ENCODE measurements around the gene CERS1. TPM values are rescaled to one million over a fixed set of nuclear protein-coding genes. Genes with fewer than 3 reads are reported as not detected.
"Not testable (repeated sequence)": the region's sequence is repeated elsewhere in the genome, so short reads cannot be mapped to it uniquely, and the experiment has no call there.

Gene CERS1
- total and polyA plus RNA-seq, 3 donors from 2014 or later = 43.0 to 73.2 (median 64.5) TPM

- WGBS, 2 donors = 48 to 66% methylated on average over 4 to 19 of the region's 25 CpGs
- TF ChIP-seq POLR2A (IDR thresholded peaks at IDR 0.05) = no peak
- TF ChIP-seq CTCF (IDR thresholded peaks at IDR 0.05) = no peak
- Histone ChIP-seq H3K27me3 (no peaks in the 10 kb centered on the region), H3K36me3 (ENCODE audit: low read depth, missing control alignments) (no peaks in the 10 kb centered on the region), H3K4me3 (peak overlapping the region in 1 of 2 donors; percentile 46), H3K27ac (peak overlapping the region; percentile 7 to 61), H3K4me1 (peaks cover 16% of the 10 kb centered on the region), H3K9me3 (no peaks in the 10 kb centered on the region)
- DNase-seq = no peak
- intact Hi-C loops (cut with DNase I; ENCODE audit: low total_unique reads) = no loop called here
These were observed 8.5 kb upstream of the CERS1 start for GRCh38 chr19:18904334-18905057.

GRCh38 chr19:18903156-18904037, 7.4 kb upstream of the CERS1 start:
- intact Hi-C loops (cut with DNase I; ENCODE audit: low total_unique reads) = no loop called here
- TF ChIP-seq POLR2A (IDR thresholded peaks at IDR 0.05) = no peak
- TF ChIP-seq CTCF (IDR thresholded peaks at IDR 0.05) = no peak
- H3K4me3 ChIP-seq = peak overlapping the region in 1 of 2 donors; percentile 46
- no peaks in the 10 kb centered on the region for H3K27me3 ChIP-seq
- peaks cover 15% of the 10 kb centered on the region for H3K4me1 ChIP-seq
- 64 to 90% methylated on average over 21 to 28 of the region's 29 CpGs for WGBS, 2 donors
- DNase-seq = no peak
- no peaks in the 10 kb centered on the region for H3K9me3 ChIP-seq
- no peaks in the 10 kb centered on the region for H3K36me3 ChIP-seq (ENCODE audit: low read depth, missing control alignments)
- H3K27ac ChIP-seq = peak overlapping the region in 1 of 2 donors; percentile 7

- H3K4me3 ChIP-seq; DNase-seq; intact Hi-C loops (cut with DNase I; ENCODE audit: low total_unique reads); H3K9me3 ChIP-seq; H3K36me3 ChIP-seq (ENCODE audit: low read depth, missing control alignments); H3K27me3 ChIP-seq; H3K27ac ChIP-seq: not testable (repeated sequence)
- WGBS, 2 donors = 86 to 87% methylated on average over 5 of the region's 5 CpGs
- H3K4me1 ChIP-seq = peaks cover 12% of the 10 kb centered on the region
These were observed 6.6 kb upstream of the CERS1 start for GRCh38 chr19:18902519-18902918.

GRCh38 chr19:18901491-18901890, 5.5 kb upstream of the CERS1 start:
- no peaks in the 10 kb centered on the region for H3K36me3 ChIP-seq (ENCODE audit: low read depth, missing control alignments)
- intact Hi-C loops (cut with DNase I; ENCODE audit: low total_unique reads) = no loop called here
- no peak for TF ChIP-seq CTCF (IDR thresholded peaks at IDR 0.05)
- TF ChIP-seq POLR2A (IDR thresholded peaks at IDR 0.05) = no peak
- H3K27me3 ChIP-seq = no peaks in the 10 kb centered on the region
- 89 to 95% methylated on average over 7 of the region's 7 CpGs for WGBS, 2 donors
- no peak overlapping the region for H3K4me3 ChIP-seq
- H3K4me1 ChIP-seq = peaks cover 10% of the 10 kb centered on the region
- no peak for DNase-seq
- H3K9me3 ChIP-seq = no peaks in the 10 kb centered on the region
- H3K27ac ChIP-seq = no peak overlapping the region

- Histone ChIP-seq H3K9me3 (no peaks in the 10 kb centered on the region), H3K4me3 (no peak overlapping the region), H3K27me3 (no peaks in the 10 kb centered on the region), H3K36me3 (ENCODE audit: low read depth, missing control alignments) (no peaks in the 10 kb centered on the region), H3K4me1 (peaks cover 13% of the 10 kb centered on the region), H3K27ac (no peak overlapping the region)
- DNase-seq = no peak
- TF ChIP-seq POLR2A (IDR thresholded peaks at IDR 0.05) = no peak
- no peak for TF ChIP-seq CTCF (IDR thresholded peaks at IDR 0.05)
- WGBS, 2 donors = 91 to 93% methylated on average over 9 to 16 of the region's 17 CpGs
- intact Hi-C loops (cut with DNase I; ENCODE audit: low total_unique reads) = no loop called here
These were observed 4.9 kb upstream of the CERS1 start for GRCh38 chr19:18900700-18901481.

Data from testis (tissue), 3 donors.